Measurements from ENCODE around the gene GPD1L.
"Not testable (repeated sequence)": the region's sequence is repeated elsewhere in the genome, so short reads cannot be mapped to it uniquely, and the experiment has no call there.

Gene GPD1L

GRCh38 chr3:32186097-32186496 lies 79.7 kb downstream of the GPD1L start:
- no peak for DNase-seq

GRCh38 chr3:32186876-32187275 lies 80.5 kb downstream of the GPD1L start:
- no peak for DNase-seq

GRCh38 chr3:32189693-32190092 lies 83.3 kb downstream of the GPD1L start:
- DNase-seq: no peak

- DNase-seq: not testable (repeated sequence)
Observed at GRCh38 chr3:32190556-32190955, 84.1 kb downstream of the GPD1L start.

GRCh38 chr3:32193101-32193500 lies 86.7 kb downstream of the GPD1L start:
- DNase-seq: no peak

- no peak for DNase-seq
Observed at GRCh38 chr3:32194653-32195052, 88.2 kb downstream of the GPD1L start.

GRCh38 chr3:32195995-32196540 lies 89.6 kb downstream of the GPD1L start:
- no peak for DNase-seq

GRCh38 chr3:32197991-32198390 lies 91.6 kb downstream of the GPD1L start:
- no peak for DNase-seq

GRCh38 chr3:32198714-32199113 lies 92.3 kb downstream of the GPD1L start:
- DNase-seq: no peak

- DNase-seq: no peak
Observed at GRCh38 chr3:32200490-32200889, 94.1 kb downstream of the GPD1L start.

GRCh38 chr3:32200992-32201758 lies 94.8 kb downstream of the GPD1L start:
- no peak for DNase-seq

- DNase-seq: no peak
Observed at GRCh38 chr3:32202496-32202895, 96.1 kb downstream of the GPD1L start.

GRCh38 chr3:32203854-32204253 lies 97.4 kb downstream of the GPD1L start:
- DNase-seq: no peak

GRCh38 chr3:32208447-32208846 lies 102.0 kb downstream of the GPD1L start:
- DNase-seq: no peak

GRCh38 chr3:32215185-32215584 lies 108.8 kb downstream of the GPD1L start:
- no peak for DNase-seq

- no peak for DNase-seq
Observed at GRCh38 chr3:32216172-32216783, 109.9 kb downstream of the GPD1L start.

- DNase-seq: no peak
Observed at GRCh38 chr3:32217339-32217738, 110.9 kb downstream of the GPD1L start.
